ENCODE data around the gene ELMO1.
A peak's percentile ranks its signal among the peaks of the same experiment; 100 is the strongest.

The ELMO1 gene, protein sequence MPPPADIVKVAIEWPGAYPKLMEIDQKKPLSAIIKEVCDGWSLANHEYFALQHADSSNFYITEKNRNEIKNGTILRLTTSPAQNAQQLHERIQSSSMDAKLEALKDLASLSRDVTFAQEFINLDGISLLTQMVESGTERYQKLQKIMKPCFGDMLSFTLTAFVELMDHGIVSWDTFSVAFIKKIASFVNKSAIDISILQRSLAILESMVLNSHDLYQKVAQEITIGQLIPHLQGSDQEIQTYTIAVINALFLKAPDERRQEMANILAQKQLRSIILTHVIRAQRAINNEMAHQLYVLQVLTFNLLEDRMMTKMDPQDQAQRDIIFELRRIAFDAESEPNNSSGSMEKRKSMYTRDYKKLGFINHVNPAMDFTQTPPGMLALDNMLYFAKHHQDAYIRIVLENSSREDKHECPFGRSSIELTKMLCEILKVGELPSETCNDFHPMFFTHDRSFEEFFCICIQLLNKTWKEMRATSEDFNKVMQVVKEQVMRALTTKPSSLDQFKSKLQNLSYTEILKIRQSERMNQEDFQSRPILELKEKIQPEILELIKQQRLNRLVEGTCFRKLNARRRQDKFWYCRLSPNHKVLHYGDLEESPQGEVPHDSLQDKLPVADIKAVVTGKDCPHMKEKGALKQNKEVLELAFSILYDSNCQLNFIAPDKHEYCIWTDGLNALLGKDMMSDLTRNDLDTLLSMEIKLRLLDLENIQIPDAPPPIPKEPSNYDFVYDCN
- total RNA-seq: 94.6 reads per million, percentile 81 among the genes with 10 or more reads in this experiment

DNA sequence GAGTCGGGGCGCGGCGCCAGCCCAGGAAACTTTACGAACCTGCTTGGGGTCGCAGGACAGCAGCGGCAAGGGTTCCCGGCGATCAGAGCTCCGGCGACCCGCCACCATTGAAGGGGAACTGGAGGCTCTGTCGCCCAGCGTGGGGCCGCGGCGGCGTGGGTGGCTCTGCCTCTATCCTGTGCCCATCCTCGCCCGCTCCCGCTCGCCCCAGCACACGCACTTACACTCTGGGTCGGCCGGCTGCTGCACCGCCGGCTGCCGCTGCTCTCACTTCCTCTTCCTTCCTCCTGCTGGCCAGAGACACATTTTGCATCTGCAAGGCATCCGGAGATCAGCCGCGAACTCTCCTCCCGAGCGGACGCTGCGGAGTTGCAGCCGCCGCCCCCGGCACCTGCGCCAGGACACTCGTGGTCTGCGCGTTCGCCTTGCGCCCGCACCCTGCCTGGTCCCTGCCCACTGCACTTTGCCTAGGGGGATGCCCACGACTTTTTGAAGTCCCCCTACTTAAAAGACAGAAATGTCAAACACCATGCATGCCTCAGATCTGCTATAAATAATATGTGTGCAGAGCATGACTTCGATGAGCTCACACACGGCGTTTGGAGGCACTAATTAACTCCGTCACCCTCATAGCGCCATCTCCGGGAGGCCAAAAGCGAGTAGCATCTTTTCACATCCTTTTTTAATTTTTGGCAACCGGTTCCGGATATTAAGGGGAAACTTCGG is at the start of gene ELMO1:
Gene ELMO1, minus strand, starts transcription at position 229 of the 726 bp plus-strand sequence. CDS start 106,174 bp downstream, outside the sequence.
- DNase-seq: peak; percentile 65

DNA sequence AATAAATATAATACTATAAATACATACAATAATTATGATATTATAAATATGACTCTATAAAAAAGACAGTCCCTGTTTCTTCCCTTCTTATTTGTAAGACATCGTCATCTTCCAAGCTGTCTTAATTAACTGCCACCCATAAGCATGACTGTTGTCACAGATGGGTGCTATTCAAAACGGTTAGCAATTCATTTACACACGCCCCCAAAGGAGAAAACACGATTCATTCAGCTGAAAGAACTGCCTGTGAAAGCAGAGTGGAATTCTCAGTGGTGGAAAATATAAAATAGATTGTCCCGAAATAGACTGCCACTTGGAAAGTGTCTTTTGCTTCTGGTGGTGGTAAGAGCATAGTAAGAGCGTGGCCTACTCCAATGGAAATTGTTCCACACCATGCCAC is 48.9 kb upstream of the ELMO1 start:
- no peak for DNase-seq

- no peak for DNase-seq
These were observed 47.0 kb upstream of the ELMO1 start for GRCh38 chr7:37495574-37496184.

GRCh38 chr7:37494926-37495325 is 46.3 kb upstream of the ELMO1 start:
- no peak for DNase-seq

DNA sequence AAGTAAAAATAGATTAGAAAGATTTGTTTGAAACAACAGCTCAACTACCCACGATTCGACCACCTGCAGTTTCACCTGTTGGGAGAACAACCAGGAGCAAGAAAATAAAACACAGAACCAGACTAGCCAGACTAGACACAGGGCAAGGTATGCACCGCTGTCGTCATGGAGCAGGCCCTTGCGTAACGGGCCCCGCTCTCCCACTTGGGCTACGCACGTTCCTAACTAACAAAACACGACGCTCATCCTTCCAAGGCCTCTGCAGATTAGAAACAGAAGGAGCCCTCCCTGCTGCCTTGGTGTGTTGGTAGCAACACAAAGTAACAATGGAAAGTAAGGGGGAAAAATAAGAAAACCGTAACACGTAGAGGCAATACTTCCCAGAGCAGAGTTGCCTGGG is 45.1 kb upstream of the ELMO1 start:
- DNase-seq: no peak

GRCh38 chr7:37493123-37493522 is 44.5 kb upstream of the ELMO1 start:
- no peak for DNase-seq

DNA sequence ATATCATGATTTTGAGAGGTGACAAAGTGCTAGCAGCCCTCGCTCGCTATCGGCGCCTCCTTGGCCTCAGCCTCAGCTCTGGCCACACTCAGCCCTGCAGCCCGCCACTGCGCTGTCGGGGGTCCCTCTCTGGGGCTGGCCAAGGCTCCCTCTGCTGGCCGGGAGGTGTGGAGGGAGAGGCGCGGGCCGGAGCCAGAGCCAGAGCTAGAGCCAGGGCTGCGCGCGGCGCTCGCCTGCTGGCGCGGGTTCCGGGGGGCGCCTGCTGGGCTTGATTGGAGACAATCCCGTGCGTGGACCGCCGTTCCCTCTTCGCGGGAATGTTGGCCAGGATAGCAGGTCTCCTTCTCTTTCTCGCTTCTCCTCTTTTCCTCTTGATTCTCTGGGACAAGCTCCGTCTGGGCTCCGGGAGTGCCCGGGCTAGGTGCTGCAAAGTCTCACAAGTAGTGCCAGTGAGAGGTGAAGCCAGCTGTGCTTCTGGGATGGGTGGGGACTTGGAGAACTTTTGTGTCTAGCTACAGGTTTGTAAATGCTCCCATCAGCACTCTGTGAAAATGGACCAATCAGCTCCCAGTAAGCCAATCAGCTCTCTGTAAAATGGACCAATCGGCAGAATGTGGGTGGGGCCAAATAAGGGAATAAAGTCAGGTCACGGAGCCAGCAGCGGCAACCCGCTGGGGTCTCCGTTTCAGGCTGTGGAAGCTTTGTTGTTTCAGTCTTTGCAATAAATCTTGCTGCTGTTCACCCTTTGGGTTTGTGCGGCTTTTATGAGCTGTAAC is 43.4 kb upstream of the ELMO1 start:
- no peak for DNase-seq

- DNase-seq: no peak
These were observed 41.0 kb upstream of the ELMO1 start for GRCh38 chr7:37489703-37490102.

DNA sequence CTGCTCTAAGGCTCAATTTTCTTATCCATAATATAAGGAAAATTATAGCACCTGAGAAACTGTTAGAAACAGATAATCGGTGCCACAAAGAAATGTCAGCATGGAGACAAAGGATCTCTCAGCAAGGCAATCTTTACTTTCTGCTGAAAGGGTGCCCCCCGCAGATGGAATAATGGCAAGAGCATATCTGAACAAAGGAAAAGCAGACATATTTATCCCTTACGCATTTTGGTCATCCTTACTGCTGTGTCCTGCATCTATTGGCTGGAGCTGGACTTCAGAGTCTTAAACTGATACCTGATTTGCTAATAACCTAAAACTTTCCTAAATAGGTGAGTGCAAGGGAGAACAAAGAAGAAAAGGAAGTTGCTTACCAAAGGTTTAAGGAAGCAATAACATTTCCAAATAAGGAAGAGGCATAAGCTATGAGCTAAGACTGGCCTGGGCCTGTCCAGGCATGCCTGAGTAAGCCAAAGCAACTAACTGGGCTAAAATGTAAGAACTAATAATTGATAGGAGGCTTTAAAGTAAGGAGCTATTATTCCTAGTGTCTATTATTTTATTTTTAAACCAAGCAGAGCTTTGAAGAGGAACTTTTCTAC is 39.6 kb upstream of the ELMO1 start:
- DNase-seq: no peak

- DNase-seq: no peak
These were observed 35.9 kb upstream of the ELMO1 start for GRCh38 chr7:37484426-37485073.

DNA sequence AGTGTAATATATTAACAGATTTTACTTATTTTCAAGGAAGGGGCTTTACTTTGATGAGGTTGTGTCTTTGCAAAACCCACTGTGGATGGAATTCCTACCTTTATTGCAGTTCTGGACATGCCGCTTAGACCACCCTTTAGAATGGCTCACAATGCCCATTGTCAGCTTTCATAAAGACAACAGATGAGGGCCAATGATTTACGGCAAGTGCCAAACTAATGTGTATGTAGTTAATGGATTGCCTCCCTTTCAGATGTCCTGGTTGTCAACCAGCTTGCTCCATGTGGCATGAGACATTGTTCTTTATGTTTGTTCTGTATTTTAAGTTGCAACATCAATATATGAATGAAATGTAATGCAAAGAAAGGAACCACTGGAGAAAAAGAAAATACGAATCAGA is 35.0 kb upstream of the ELMO1 start:
- DNase-seq: no peak

DNA sequence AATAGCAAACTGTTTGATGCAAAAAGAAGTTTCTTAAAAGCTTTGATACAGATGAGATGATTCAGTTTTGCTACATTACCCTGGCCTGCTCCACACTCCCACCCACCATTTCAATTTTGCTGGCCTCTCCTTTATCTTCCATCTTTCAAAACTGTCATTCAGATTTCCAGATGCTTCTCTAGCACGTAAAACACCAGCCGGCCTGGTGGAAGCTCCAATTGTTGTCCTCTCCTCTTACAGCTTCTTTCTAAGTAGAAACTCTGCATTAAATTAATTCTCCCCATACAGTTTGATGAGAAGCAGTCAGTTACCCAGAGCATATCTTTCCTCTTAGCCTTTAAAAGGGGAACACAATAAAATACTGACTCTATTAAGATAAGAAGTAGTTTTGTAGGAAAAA is 34.3 kb upstream of the ELMO1 start:
- no peak for DNase-seq

DNA sequence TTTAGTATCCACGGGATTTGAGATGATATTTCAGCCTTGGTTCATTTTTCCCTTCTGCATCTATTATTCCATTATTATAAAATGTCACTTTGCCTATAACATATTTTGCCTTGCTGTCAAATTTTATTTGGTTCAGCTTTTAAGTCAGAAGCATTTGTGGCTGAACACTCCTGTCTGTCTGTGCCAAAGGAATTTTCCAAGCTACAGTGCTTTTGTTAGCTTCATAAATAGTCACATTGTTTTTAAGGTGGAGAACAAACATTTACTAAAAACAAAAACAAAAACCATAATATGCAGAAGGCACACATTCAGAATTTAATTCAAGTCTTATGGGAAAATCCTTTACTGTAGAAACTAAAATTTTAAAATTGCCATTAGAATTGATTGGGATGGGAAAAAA is 33.8 kb upstream of the ELMO1 start:
- no peak for DNase-seq

DNA sequence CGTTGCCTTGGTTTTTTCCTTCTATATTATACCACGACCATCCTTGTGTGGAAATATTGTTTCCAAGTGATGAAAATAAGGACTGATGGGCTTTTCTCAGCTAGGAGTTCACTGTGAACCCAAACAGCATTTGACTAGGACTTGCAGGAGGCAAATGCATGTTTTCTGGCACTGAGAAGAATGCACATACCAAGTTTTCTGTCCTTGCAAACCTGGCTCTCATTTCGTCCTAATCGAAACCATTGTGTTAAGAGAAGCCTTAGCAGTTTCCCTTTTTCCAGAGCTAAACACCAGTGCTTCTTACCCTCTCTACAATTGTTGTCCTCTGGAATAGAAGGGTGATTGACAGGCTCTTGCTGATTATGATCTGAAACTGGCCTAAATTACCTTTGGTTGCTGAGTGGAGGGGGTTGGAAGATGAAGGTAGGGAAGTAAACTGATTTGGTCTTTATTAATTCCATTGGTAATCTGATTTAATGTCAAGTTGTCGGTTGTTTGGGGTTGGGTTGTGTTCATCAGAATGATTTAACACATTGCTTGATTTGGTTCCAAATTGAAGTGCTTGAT is 33.1 kb upstream of the ELMO1 start:
- no peak for DNase-seq

DNA sequence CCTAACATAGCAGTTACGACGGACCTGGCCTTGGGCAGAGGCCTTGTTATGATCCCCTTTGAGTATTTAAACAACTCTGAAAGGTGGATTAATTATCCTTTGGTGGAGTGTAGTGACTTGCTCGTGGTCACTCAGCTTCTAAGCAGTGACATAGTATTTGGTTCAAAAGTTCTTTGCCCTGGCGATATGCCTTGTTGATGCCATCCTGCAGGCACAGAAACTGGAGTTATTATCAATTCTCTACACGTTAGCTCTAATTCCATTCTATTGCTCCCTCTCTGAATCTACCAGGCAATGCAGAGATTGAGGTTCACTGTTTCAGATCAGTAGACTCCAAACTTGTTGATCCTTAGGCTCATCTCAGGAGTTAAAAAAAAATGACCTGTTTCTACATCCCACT is 32.5 kb upstream of the ELMO1 start:
- DNase-seq: no peak

GRCh38 chr7:37480041-37481031 is 31.7 kb upstream of the ELMO1 start:
- DNase-seq: no peak

DNA sequence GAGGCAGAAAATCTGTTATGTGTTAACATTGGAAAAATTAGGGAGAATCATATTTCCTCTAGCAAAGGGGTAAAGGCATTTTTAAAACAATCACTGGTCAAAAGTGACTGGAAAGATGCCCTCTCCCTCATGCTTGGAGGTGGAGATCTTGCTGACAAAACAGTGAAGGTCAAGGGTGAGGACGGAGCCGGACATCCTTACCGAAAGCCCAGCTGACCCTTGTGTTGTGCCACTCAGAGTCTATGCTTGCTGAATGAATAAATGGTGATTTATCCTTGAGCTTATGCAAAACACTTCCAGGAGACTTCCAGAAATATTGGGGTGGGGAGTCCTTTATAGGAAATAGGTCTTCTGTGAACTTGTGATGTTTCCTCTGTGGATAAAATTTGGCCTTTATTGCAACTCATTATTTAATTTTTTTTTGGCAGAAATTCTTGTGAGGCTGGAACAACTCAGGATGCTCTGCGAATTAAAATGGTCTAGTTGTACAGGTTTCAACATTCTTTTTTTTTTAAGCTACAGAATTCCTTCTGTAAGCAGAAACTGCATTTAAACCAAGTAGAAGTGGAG is 28.3 kb upstream of the ELMO1 start:
- DNase-seq: no peak

DNA sequence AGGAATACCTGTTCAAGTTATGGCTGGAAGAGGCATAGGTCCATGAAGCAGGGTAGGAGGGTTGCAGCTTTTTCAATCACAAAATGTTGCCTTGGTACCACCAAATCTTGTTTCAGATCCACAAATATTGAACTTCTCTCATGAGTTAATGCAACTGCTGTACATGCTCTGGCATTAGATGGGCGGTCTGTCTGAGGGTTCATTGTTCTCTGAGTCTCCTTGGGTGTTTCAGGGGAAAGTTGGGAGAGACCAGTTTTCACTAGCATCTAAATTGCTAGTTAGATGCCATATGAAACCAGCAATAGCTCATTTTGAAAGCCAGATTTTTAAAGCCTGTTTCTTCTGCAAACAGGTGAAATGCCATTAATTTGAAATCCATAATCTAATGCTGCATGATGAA is 27.8 kb upstream of the ELMO1 start:
- no peak for DNase-seq

DNA sequence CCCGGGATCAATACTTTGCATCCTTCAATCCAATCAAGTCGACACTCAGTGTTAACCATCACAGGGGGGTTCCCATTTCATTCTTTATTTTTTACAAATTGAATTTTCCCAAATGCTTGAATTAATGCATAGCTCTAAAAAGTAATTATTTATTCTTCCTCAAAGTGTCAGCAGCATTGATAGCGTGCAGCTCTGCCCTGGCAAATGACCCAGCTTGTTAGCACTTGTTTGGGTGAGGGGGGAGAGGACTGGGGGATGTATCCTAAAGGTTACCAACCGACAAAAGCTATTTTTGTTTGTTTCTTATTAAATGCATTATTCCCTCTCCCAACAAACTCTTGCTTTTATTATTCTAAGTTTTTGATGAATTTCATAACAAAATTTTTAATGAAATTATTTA is 27.0 kb upstream of the ELMO1 start:
- no peak for DNase-seq

Data from effector CD4-positive, alpha-beta T cell (primary cell).